IMR-90 (cell line): ENCODE data around the gene SLC4A3. TPM values are rescaled to one million over a fixed set of nuclear protein-coding genes. Genes with fewer than 3 reads are reported as not detected.

Source experiments
- FOS ChIP-seq: fragments of 150-350 bp; IDR thresholded peaks from 2 replicates; pipeline ENCODE4 v1.6.1; 2016; ENCODE audit warnings: low read depth, low read length
- polyA plus RNA-seq, 3 experiments: library from polyadenylated mRNA; depleted of rRNA; stranded (reverse); fragments of >200 nt; gene quantifications; 2 replicates each; pipeline ENCODE4 v1.2.3, GENCODE V29; 2012; ENCODE audit warnings: low replicate concordance in 1 of 3
- total RNA-seq: library from RNA; depleted of rRNA; stranded (reverse); fragments of >200 nt; gene quantifications from 2 replicates; pipeline ENCODE4 v1.2.3, GENCODE V29; 2012
- TF ChIP-seq, protein P1 (sequence below): fragments of 150-350 bp; IDR thresholded peaks from 2 replicates; pipeline ENCODE4 v1.6.1; 2016; ENCODE audit warnings: low read depth, mild to moderate bottlenecking, low read length, moderate library complexity, borderline replicate concordance

SLC4A3 gene
- total and polyA plus RNA-seq, 2 of the 4 experiments (the other 2 are of a cell fraction), result 0.90 to 6.1 TPM

DNA sequence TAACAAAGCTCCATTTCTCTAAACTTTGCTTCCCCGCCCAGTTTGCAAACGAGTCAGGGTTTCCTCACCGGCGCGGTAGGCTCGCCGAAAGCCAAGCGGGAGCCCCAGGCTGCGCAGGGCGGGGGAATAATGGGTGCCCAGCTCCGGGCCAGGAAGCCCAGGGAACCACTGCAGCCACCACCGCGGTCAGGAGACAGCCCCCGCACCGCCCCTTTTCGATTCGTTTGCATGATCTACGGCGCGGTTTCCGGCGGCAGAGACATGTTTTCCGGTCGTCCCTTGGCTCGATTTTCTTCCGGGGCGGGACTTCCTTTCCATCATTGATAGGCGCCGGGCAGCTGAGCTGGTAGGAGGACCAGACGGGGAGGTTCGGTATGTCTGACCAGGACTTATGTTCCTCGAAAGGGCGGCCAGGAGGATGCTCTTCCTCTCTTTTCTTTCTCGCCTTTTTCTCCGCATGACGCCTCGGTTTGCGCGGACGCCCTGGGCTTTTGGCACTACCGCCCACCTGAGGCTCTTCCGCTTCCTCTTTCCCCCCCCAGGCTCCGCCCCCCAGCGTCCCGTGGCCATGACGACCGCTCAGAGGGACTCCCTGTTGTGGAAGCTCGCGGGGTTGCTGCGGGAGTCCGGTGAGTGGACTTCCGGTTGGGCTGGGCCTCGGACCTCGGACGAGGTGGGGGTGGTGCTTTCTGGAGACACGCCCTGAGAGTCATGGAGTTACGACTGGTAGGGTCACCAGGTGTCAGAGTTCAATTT, 29.7 kb upstream of the SLC4A3 start, which contains the start of gene STK11IP (continued):
- TF ChIP-seq, protein P1, sequence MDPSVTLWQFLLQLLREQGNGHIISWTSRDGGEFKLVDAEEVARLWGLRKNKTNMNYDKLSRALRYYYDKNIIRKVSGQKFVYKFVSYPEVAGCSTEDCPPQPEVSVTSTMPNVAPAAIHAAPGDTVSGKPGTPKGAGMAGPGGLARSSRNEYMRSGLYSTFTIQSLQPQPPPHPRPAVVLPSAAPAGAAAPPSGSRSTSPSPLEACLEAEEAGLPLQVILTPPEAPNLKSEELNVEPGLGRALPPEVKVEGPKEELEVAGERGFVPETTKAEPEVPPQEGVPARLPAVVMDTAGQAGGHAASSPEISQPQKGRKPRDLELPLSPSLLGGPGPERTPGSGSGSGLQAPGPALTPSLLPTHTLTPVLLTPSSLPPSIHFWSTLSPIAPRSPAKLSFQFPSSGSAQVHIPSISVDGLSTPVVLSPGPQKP, result 0 out of 2 replicates have a peak, but pooled peaks have one; percentile 29
- TF ChIP-seq FOS, result peak; percentile 5; the same call in 1 of the 2 replicates
